Loucy (cell line): ENCODE measurements around the gene GNAI3.

Experiments
- EZH2phosphoT487 ChIP-seq: fragments of 200-600 bp; IDR thresholded peaks from 2 replicates; pipeline ENCODE4 v1.6.1; 2018; ENCODE audit warnings: antibody characterized with exemption, mild to moderate bottlenecking, moderate library complexity, borderline replicate concordance
- TF ChIP-seq, protein P1 (sequence below): fragments of 200-600 bp; sonication (generic); conservative IDR thresholded peaks from 2 replicates; pipeline ENCODE4 v1.5.1; 2014; ENCODE audit warnings: mild to moderate bottlenecking, antibody characterized with exemption, low read length

DNA sequence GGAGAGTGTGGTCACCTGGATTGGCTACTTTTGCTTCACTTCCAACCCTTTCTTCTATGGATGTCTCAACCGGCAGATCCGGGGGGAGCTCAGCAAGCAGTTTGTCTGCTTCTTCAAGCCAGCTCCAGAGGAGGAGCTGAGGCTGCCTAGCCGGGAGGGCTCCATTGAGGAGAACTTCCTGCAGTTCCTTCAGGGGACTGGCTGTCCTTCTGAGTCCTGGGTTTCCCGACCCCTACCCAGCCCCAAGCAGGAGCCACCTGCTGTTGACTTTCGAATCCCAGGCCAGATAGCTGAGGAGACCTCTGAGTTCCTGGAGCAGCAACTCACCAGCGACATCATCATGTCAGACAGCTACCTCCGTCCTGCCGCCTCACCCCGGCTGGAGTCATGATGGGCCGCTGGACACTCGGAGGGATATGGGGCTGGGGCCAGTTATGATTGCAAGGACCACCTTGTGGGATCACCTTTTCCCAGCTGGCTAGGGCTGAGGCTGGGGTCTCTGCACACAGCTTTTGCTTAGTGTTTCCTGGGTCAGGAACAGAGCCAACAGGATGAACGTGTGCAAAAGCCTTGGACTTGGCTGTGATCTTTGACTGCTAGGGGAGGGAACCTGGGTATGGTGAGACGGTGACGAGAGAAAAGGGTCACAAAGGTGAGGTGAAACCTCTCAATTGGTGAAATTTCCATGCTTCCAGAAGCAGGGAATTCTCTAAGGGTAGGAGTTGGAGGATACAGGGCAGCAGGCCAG lies 4.3 kb upstream of the GNAI3 start:
- TF ChIP-seq, protein P1, sequence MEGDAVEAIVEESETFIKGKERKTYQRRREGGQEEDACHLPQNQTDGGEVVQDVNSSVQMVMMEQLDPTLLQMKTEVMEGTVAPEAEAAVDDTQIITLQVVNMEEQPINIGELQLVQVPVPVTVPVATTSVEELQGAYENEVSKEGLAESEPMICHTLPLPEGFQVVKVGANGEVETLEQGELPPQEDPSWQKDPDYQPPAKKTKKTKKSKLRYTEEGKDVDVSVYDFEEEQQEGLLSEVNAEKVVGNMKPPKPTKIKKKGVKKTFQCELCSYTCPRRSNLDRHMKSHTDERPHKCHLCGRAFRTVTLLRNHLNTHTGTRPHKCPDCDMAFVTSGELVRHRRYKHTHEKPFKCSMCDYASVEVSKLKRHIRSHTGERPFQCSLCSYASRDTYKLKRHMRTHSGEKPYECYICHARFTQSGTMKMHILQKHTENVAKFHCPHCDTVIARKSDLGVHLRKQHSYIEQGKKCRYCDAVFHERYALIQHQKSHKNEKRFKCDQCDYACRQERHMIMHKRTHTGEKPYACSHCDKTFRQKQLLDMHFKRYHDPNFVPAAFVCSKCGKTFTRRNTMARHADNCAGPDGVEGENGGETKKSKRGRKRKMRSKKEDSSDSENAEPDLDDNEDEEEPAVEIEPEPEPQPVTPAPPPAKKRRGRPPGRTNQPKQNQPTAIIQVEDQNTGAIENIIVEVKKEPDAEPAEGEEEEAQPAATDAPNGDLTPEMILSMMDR = no peak
- no peak for TF ChIP-seq EZH2phosphoT487
